Measurements from ENCODE around the gene PIEZO1.

PIEZO1 gene

DNA sequence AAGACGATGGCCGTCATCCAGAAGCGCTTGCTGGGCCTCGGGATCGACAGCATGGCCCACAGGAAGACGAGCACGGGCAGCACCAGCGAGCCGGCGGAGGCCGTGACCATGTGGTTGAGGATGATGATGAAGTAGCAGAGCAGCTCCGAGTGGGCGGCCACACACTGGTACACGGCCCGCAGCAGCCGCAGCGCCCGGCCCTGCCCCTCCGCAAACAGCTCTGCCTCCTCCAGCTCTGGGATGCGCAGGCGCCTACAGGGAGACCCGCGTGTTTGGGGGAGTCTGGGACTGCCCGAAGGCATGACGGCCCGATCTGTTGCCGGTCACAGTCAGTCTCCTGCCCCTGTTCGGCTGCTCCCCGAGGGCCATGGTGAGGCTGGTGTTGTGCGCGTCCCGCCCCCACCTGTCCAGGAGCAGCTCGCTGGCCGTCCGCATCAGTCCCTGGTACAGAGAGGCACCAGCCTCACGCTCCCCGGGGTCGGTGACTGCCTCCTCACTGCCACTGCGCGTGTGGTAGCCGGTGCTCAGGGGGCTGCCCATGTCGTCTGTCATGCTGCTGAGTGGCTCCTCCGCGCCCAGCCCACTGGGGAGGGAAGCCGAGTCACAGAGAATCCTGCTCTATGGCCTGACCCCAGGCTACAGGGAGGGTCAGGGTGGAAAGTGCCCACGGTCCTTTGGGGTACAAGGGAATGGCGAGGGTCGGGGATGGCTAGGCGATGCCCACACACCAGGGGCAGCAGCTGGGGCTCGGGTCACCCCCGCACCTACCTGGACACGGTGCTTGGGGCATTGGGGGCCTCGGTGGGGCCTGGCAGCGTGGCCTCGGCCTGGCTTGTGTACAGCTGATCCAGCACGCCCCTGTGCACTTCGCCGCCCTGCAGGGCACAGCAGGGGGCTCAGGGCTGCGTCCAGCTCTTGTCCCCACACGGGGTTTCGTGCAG is 62.9 kb downstream of the PIEZO1 start:
- DNase-seq (ENCODE audit: low spot score), result no peak

DNA sequence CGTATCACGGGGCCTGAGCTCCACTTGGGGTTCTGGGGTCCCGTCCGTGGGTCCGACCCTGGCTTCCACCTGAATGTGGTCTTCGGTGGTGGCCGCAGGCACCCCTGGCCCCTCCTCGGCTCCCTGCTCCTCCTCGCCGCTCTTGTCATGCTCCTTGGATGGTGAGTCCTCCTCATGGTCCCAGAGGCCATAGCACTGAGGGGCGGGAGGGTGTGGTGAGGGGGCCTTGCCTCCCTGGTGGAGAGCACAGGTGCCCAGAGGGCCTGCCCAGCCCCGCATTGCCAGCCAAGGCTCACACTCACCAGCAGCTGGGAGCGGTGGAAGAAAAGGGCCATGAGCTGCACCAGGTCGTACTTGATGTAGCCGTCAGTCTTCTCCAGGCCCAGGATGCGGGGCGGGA is 63.8 kb downstream of the PIEZO1 start:
- no peak for DNase-seq (ENCODE audit: low spot score)

DNA sequence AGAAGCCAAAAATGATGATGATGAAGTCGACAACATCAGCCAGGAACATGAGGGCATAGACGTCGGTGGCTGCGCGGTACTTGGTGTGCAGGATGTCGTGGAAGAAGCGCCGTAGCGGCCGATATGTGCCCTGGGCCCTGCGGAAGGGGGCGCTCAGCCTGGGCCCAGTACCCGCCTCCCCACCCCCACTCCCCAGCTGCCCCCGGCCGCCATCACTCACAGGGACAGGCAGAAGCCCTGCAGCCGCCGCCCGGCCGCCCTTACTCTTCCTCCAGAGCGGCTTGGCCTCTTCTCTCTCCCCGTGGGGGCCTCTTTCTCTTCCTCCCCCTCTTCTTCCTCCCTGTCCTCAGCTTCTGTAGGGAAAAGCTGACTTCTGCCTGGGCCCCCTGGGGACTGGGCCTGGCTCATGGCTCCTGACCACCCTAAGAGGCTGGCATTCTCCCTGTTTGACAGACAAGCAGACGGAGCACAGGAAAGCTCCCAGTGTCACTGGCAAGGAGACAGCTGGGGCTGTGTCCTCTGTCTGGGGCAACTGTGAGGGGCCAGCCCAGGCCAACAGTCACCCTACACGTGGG is 64.5 kb downstream of the PIEZO1 start:
- no peak for DNase-seq (ENCODE audit: low spot score)

DNA sequence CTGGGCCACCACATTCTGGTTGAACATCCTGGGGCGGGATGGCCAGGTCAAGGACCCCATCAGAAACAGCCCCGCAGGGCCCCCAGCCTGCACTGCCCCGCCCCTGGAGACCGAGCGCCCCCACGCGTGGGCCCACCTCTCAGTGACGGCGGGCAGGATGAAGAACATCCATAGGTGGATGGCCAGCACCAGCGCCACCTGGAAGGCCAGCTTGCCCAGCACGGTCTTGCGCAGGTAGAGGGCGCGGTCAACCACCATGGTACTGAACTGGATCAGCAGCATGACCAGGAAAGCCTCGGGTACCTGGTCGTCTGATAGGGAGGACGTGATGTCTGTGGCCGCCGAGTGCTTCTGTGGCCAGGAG is 65.1 kb downstream of the PIEZO1 start:
- DNase-seq (ENCODE audit: low spot score), result no peak

DNA sequence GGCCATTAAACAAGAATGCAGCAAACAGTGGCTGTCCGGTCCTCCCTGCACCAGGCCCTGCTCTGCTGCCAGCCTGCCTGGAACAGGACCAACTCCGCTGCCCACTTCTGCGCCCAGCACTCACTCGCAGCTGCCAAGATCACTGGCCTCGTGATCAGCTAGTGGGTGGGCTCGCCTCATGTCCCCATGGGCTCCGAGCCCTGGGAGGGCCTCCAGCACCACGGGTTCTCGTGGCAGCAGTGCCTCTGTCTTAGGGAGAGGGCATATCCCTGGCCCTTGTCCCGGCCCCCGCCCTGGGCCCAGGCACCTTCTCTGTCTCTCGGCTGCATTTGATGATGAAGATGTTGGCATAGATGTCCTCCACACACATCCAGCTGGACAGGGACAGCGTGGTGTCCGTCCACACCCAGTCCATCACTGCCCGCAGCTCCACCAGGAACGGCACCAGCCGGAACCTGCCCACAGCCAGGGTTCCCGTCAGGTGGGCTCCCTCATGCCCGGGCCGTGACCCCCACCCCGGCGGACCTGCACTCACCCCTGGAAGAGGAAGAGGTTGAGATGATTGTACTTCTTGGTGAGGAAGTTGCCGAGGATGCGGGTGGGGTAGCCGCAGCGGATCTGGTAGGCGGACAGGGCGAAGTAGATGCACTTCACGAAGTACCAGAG is 65.6 kb downstream of the PIEZO1 start:
- no peak for DNase-seq (ENCODE audit: low spot score)

DNA sequence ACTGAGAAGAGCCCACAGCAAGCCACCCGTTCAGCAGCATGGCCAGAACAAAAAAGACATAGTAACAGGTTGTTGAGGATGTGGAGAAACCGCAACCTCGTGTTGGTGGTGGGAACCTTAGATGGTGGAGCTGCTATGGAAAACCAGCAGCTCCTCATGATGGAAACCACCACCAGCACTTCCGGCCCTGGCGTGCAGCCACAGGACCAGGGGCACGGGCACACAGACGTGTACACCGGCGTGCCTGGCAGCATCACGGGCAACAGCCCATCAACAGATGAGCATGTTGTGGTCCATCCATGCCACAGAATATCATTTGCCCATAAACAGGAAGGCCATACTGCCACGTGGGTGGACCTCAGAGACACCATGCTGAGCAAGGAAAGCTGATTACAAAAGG is 66.8 kb downstream of the PIEZO1 start:
- DNase-seq (ENCODE audit: low spot score), result no peak

DNA sequence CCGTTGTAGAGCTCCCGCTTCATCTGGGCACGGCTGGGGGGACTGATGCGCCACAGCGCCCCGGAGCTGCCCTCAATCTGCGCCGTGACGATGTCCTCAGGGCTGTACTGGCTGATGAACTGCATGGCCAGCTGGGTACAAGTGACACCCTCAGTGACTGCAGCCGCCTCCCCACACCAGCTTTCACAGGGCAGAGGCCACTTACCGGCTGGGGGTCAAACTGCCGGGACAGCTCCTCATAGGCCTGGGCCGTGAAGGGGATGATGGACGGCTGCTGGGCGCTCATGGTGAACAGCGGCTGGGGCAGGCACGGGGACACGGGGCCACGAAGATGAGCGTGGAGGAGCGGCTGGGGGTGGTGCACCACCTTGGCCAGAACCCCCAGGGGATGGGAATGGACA is 68.4 kb downstream of the PIEZO1 start:
- DNase-seq (ENCODE audit: low spot score), result no peak

DNA sequence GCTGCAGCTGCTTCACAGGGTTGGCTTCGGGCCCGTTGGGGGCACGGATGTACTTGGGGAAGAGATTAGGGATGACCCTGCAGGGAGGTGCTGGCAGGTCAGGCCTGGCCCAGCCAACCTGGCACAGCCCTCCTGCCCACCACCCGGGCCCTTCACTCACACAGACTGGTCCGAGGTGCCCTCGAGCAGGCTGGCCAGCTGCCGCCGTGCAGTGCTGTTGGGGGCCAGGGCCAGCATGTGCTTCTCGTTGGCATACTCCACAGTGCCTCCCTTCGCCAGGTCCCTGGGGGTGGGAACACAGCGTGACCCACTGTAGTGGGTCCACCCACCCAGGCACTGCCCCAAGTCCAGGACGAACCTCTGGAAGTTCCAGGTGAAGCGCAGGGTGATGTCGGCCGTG is 68.8 kb downstream of the PIEZO1 start:
- no peak for DNase-seq (ENCODE audit: low spot score)

DNA sequence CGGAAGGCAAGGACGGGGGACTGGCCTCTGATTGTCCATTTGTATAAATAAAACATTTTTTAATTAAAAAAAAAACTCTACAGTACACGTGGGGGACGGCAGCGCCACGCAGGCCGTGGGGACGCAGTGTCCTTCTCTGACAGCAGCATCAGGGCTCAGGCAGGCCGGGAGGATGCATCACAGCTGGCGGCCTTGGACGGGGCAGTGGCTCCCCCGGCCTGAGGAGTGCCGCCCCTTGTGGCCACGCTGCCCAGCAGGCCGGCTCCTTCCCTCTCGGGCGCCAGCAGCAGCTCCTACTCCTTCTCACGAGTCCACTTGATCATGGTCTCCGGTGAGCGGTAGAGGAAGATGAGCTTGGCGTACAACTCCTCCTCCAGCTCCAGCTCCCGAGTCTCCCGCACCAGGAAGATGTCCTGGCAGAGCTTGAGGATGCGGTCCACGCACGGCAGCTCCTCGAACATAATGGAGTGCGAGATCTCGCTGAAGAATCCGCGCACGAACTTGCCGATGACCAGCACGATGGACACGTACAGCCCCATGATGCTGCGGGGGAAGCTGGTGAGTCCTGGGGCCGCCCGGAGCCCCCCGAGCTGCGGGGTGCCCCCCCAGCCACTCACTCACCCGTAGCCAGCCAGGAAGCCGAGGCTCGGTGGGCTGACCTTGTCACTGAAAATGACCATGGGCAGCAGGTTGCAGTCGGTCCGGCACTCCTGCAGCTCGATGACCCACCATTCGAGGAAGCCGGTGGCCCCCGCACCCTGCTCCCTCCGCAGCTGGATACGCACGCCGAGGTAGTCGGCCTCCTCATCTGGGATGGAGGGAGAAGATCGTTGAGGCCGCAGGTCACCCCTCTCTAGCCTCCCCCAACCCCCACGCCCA is 69.5 kb downstream of the PIEZO1 start:
- DNase-seq (ENCODE audit: low spot score), result no peak

DNA sequence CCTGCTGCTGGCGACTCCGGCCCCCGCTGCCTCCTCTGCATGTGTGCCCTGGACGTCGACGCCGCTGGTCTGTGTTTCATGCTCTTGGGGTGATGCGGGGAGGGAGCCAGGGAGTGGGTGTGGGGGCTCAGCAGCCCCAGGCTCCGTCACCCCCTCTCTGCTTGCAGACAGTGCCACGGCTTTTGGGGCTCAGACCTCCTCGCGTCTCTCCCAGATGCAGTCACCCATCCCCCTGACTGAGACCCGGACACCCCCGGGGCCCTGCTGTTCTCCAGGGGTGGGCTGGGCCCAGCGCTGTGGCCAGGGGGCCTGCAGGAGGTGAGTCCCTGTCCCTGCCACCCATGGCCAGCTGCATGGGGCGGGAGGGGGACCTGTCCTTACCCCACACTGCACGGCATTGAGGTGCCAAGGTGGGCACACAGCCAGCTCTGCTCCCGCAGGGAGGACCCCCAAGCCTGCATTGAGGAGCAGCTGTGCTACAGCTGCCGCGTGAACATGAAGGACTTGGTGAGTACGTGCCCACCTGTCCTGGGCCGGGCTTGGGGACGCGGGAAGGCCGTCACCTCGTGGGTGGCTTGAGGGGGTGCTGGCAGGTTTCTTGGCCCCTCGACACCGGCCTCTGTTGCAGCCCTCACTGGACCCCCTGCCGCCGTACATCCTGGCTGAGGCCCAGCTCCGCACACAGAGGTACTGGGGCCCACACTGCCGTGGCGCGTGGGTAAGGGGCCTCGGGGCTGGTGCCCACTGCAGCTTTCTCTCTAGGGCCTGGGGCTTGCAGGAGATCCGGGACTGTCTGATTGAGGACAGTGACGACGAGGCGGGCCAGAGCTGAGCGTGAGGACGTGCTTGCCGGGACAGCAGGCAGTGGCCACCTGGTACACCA is 70.4 kb downstream of the PIEZO1 start:
- no peak for DNase-seq (ENCODE audit: low spot score)

DNA sequence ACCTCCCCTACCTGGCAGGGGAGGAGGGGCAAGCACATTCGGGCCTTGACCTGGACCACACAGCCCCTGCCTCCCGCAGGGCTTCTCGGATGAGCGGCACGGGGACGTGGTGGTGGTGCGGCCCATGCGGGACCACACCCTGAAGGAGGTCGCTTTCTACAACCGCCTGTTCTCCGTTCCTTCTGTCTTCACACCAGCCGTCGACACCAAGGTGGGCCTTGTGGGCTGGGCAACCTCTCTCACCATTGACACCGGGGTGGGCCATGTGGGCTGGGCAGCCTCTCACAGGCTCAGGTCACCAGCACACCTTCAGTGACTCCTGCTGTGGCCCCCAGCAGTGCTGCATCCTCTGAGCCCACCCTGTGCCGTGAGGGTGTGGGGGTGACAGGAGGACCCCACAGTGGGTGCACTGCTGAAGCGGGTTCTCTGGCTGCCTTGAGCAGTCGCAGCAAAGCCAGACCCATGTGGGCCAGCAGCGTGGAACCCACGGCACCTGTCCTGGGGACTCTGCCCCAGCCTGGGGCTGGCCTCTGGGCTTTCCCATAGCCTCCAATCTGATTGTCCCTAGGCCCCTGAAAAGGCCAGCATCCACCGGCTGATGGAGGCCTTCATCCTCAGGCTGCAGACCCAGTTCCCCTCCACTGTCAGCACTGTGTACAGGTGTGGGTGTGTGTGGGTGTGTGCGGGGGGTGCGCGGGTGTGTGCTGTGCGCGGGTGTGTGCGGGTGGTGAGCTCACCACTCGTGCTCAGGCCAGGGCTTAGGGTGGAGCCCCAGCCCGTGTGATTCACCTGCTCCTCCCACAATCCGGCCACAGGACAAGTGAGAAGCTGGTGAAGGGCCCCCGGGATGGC is 71.2 kb downstream of the PIEZO1 start:
- DNase-seq (ENCODE audit: low spot score), result no peak

DNA sequence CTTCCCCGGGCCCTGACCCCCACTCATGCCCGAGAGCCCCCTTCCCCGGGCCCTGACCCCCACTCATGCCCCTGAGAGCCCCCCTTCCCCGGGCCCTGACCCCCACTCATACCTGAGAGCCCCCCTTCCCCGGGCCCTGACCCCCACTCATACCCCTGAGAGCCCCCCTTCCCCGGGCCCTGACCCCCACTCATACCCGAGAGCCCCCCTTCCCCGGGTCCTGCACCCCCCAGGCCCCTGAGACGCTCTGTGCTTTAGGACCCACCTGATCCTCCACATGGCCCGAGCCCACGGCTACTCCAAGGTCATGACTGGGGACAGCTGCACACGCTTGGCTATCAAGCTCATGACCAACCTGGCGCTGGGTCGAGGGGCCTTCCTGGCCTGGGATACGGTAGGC is 72.0 kb downstream of the PIEZO1 start:
- no peak for DNase-seq (ENCODE audit: low spot score)

DNA sequence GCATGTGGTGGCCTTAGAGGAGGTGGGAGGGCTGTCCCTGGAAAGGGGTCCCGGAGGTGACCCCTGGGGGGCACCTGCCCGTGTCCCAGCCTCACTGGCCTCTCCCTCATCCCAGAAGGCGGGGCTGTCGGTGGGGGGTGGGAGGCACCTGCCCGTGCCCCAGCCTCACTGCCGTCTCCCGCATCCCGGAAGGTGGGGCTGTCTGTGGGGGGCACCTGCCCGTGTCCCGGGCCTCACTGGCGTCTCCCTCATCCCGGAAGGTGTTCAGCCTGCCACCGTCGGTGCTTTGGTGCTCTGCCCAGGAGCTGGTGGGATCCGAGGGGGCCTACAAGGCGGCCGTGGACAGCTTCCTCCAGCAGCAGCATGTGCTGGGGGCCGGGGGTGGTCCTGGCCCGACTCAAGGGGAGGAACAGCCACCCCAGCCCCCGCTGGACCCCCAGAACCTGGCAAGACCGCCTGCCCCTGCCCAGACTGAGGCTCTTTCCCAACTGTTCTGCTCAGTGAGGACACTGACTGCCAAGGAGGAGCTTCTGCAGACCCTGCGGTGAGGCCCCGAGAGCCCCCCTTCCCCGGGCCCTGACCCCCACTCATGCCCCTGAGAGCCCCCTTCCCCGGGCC is 72.5 kb downstream of the PIEZO1 start:
- DNase-seq (ENCODE audit: low spot score), result no peak

DNA sequence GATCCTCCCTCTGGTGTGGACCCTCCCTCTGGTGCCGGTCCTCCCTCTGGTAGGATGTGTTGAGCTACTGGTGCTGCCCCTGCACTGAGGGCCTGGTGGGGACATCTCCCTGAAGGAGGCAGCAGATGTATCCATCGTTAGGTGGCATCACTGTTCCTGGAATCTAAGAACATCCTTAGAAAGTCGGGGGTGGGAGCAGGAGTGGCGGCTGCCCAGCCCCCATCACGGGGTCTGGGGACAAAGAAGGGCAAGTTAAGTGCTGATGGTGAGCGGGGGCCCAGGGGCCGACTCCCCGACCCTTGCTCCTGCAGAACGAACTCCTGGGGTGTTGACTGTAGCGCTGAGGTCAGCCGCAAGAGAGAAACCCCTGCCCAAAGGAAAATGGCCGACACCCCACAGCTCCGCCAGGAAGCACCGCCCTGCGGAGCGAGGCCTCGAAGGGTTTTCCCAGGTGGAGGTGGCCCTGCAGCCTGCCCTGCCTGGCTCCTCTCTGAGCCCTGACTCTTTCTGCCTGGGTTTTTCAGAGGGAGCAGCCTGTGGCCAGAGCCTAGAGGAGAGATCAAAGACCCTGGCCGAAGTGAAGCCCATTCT is 73.2 kb downstream of the PIEZO1 start:
- DNase-seq (ENCODE audit: low spot score), result no peak

DNA sequence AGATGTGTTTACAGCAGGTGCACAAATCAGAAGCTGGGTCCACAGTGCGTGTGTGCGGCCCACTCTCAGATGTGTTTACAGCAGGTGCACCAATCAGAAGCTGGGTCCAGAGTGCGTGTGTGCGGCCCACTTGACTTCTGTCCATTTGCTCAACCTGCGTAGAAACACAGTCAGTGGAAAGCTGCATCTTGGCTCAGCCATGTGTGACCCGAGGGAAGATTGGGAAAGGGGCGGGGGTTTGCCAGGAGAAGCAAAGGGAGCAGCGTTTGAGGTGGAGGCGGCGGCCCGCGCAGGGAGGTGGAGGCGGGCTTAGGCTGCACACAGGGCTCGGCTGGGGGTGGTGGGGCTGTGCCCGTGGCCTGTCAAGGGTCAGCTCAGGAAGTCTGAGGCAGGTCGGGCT is 74.5 kb downstream of the PIEZO1 start:
- no peak for DNase-seq (ENCODE audit: low spot score)

DNA sequence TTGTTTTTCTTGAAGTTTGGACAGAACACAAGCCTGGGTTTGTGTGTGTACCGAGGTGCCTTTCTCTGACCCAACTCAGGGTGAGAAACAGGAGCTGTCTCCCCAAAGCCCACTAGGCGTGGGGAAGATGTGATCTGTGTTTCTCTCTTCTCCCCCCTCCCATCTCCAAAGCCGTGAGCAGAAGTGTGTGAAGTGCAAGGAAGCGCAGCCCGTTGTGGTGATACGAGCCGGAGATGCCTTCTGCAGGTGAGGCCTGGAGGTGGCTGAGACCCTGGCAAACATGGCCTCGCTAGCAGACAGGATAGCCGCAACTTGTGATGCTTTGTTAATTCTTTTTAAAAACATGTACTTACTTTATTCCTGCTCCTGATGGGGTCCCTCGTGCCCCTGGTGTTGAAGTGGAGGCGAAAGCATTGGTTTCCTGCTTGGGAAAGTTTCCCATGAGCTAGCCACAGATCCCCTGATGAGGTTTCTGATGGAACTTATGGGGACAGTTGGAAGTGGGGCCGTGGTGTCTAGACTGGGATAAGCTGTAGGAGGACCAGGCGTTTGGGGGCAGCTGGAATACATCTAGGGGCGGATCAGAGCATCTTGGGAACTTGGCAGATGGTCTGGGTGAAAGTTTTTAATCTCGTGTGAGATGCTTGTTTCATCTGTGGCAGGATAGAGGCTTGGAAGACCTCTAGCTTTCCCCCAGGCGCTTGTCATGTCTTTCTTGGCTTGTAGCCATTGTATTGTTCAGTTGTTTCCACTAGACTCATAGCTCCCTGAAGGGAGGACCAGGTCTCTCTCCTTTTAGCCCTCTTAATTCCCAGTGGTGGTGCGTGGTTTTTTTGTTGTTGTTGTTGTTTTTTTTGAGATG is 77.8 kb downstream of the PIEZO1 start:
- no peak for DNase-seq (ENCODE audit: low spot score)

DNA sequence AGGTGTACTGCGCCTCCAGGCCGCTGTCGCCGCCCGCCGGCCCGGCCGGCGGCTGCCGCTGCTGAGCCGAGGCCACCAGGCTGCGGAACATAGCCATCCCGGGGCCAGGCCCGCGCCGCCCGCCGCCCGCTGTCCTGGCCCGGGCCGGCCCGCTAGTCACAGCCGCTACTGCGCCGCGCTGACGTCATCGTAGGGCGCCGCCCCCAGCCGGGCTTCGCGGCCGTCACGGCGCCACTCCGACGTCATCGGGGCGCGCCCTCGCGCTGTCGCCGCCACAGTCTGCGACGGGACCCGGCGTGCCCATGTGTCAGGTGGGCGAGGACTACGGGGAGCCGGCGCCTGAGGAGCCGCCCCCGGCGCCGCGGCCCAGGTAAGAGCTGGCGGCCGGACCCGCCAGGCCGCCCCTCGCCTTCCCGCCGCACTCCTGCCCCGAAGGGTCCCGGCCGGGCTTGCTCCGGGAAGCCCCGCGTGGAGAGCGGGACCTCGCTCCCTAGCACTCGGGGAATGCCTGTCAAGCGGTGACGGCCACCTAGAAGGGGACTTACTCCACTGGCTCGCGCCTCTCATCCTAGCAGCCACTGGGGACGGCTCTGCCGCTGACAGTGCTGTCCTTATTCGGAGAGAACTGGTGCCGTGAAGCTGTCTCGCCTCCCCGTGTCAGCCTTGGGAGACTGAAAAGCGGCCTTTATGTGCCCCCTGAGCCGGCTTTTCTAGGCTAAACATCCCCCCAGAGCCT is 78.6 kb downstream of the PIEZO1 start, which contains the start of the genes CTU2 and RNF166:
TSS of gene CTU2 (plus strand) at position 275 of the 736 bp plus-strand sequence. CDS start at position 303, 28 bp downstream.
TSS of gene RNF166 (minus strand) at position 180 of the 736 bp plus-strand sequence. CDS start at position 97, 83 bp downstream.
- DNase-seq (ENCODE audit: low spot score), result peak; percentile 100
